Esophagus mucosa (tissue), 1 donor: ENCODE data around the gene TP53I11. TPM values are rescaled to one million over a fixed set of nuclear protein-coding genes. Genes with fewer than 3 reads are reported as not detected.

Experiments
- ATAC-seq: fragments of 200-7000 bp; cut with Tn5 transposase; one replicate; pipeline ENCODE4 v1.9.1; 2020
- total RNA-seq: library from RNA; stranded (reverse); gene quantifications from one replicate; pipeline ENCODE4 v1.2.4, GENCODE V29; 2023
- donor health status: DM: yes; HTN: yes; CAD: no.

Gene TP53I11
- total RNA-seq, 1 donor from 2014 or later, result 18.1 TPM

- peak; percentile 49 for ATAC-seq
These were observed 39.5 kb downstream of the TP53I11 start for GRCh38 chr11:44911029-44911814.

DNA sequence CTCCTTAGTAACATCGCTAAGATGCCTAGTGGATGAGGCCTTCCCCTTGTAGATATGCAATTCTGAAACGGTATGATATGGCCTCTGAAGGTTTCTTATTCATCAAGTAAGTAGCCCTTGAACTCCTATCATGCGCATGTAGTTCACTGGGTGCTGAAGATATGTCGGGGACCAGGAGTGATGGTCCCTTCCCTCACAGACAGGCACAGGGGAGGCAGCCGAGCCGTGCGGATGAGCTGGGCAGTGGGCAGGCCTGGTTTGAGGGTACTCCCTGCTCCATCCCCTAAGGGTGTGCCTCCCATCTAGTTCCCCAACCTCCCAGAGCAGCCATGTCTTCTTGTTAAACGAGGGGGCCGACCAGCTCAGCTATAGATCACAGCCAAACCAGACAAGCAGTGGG lies 40.1 kb downstream of the TP53I11 start:
- no peak for ATAC-seq

- no peak for ATAC-seq
These were observed 41.1 kb downstream of the TP53I11 start for GRCh38 chr11:44909557-44909956.

DNA sequence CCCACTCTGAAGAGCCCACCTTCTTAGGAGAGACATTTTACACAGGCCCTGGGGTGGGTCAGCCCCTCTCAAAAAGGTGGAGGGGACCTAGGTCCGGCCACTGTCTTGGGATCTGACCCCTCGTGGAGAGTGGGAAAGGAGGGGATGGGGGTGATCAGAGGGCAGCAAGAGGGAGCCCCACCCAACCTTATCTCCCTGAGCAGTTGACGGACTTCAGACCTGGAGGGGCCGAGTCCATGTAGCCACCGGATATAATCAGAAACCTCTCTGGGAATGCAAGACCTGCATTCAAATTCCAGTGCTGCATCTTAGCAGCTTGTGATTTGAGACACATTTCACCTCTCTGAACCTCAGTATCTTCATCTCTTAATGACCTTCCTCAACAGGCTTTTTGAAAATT lies 44.0 kb downstream of the TP53I11 start:
- ATAC-seq, result no peak

DNA sequence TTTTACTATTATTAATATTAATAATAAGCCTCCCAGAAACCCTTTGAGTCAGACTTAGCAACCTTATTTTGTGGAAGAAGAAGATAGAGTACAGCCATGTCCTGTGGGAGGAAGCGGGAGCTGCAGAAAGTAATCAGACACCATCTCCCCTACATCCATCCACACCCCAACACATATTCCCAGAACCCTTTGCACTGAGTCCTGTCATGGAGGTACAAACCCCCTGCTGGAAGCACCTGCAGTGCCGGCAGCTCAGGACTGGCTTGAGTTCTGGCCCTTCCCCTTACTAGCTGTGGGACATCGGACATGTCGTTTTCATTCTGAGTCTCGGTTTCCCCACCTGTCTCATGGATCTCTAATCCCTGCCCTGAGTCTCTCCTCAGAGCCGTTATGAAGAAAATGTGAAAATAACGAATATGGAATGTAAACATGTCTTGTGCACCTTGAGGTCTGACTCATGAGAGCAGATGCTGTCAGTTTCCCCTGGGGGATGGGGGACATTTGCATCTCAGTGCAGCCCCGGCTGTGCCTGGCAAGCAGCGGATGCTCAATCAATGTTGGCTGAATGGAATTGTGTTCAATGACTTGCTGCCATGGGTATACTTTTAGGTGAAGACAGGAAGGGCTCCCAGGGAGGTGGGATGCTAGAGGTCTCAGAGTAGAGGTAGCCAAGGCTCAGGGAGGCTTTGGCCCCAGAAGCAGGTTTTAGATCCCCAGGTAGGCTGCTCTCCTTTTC lies 45.4 kb downstream of the TP53I11 start:
- ATAC-seq, result no peak

GRCh38 chr11:44904261-44905020 lies 46.2 kb downstream of the TP53I11 start:
- ATAC-seq, result no peak

DNA sequence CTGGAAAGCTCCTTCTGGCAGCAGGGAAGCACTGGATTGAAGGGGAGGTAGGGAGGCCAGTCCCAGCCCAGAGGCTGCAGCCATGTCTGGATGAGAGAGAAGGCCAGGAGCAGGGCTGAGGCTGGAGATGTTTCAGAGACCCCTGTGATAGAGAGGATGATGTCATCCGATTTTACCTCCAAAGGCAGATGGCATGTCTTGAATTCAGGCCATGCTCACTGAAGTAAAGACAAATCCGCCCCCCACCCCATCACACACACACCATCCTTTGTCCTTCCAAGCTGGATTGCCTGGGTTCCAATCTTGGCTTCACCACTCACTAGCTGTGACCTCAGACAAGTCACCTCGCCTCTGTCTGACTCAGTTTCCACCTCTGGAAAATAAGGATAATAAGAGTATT lies 47.2 kb downstream of the TP53I11 start:
- no peak for ATAC-seq

- no peak for ATAC-seq
These were observed 47.6 kb downstream of the TP53I11 start for GRCh38 chr11:44903035-44903434.

DNA sequence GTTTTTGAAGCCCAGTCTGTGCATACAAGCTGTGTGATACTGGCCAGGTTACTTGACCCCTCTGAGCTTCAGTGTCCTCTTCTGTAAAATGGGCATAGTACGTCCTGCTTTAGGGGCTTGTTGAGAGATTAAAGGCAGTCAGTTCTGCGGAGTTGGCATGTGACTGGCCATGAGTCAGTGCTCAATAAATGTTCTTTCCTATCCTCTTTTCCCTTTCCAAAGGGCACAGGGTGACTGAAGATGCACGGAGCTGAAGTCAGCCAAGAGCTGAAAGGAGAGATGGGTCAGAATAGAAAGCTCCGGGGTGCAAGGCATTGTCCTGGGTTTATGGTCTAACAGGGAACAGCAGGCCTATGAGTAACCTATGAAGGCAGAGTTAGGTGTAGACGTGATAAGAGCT lies 48.9 kb downstream of the TP53I11 start:
- ATAC-seq, result no peak

- no peak for ATAC-seq
These were observed 49.5 kb downstream of the TP53I11 start for GRCh38 chr11:44901120-44901633.

- ATAC-seq, result peak; percentile 32
These were observed 50.7 kb downstream of the TP53I11 start for GRCh38 chr11:44899959-44900358.

- peak; percentile 69 for ATAC-seq
These were observed 56.7 kb downstream of the TP53I11 start for GRCh38 chr11:44893846-44894617.

DNA sequence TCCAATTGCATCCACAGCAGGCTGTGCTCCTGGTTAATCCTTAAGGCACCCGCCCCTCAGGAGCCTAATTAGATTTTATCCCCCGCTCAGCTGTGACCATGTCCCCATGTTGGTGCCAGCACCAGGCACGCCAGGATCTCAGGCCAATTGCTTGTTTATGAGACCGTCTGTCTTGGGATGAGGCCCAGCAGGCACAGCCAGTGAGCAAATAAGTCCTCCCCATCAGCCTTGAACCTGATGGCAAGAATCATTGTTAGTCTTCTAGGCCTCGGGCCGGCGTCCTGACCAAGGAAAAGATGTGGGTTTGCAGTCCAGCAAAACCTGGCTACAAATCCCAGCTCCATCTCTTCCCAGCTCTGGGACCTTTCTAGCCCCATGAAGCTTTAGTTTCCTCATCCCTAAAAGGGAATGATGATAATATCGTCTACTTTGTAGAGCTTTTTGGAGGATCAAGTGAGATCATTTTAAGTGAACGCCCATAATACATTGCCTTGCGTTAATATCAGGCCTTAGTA lies 57.3 kb downstream of the TP53I11 start:
- no peak for ATAC-seq

DNA sequence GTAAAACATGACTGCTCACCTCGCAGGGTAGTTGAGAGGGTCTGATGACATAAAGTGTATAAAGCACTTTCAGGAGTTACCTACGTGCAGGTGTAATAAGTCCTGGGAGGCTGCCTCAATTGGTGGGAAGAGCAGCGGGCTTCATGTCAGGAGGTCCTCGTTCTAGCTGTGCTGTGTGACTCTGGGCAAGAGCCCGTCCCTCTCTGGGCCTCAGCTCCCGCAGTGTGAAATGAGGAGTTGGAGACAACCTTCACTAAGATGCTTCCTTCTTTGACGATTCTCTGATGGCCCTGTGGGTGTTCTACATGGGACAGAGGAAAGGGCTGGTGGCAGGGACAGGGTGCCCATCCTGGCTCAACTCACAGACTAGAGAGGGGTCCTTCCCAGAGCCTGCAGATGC lies 57.8 kb downstream of the TP53I11 start:
- no peak for ATAC-seq

DNA sequence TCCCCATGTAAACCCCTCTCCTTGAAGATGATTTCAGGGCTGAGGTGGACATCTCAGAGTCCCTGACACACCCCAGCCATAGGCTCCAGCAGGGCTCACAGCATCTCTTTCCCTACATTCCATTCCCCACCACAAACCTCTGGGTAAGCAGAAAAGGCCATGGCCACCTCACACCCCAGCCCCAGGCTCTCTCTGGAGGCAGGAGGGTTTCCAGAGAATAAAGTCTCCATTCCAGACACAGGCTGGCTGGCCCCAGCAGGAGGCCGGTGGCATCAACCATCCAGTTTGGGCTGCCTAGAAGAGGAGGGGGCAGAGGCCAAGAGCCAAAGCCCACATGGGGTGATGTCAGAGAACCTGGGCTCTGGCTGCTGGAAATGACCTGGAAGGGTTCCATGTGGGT lies 61.4 kb downstream of the TP53I11 start:
- ATAC-seq, result no peak

GRCh38 chr11:44887636-44888035 lies 63.0 kb downstream of the TP53I11 start:
- ATAC-seq, result no peak

DNA sequence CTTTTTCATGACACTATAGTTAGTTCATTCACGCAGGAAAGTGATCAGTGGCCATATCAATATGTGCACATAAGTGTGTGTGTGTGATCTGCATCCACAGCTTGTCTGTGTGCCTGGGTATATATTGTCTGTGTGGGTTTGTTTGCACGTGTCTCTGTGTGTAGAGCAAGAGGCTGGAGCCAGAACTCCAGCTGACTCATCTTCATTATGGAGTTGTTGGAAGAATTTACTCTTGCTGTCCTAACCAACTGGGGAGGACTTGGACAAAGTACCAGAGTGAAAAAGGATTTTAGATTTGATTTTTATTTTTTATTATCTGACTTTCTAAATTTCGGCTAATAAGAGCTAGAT lies 63.9 kb downstream of the TP53I11 start:
- no peak for ATAC-seq

DNA sequence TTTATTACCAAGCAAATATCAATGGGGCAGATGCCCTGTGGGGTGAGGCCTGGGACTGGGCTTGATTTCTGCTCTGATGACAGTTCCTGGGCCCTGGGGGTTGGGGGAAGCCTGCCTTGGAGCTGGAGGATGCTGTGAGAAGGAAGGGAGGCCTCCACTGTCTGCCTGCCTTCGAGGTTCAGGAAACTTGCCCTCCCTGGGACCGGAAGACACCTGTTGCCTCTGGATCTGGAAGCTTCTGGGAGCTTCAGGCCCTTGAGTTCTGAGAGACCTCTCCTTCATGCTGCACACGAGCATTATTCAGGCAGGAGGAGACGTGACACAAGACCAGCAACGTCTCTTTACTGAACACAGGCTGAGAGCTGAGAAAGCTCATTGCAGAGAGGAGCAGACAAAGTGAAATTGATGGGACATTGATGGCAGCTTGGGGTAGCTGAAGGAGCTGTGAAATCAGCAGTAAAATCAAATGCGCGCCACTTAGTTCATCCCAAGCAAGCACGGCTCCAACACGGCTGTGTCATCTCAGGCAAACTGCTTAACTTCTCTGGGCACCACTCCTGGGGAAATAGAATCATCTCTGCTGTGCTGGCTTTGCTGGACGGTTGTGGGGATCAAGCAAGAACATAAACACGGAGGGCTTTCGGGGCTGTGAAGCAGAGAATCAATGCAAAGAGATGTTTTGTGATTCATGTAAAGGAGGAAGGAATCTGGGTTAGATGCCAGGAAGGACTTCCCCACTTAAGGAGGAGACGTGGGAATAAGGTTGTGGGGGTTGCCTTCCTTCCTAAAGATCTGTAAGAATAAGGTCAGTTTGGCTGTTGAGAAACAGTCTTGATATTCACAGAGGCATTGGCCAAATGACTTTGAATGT lies 64.5 kb downstream of the TP53I11 start:
- no peak for ATAC-seq

- no peak for ATAC-seq
These were observed 65.4 kb downstream of the TP53I11 start for GRCh38 chr11:44885065-44885810.

- no peak for ATAC-seq
These were observed 66.6 kb downstream of the TP53I11 start for GRCh38 chr11:44884056-44884455.
